Measurements from ENCODE around the gene NISCH. TPM values are rescaled to one million over a fixed set of nuclear protein-coding genes. Genes with fewer than 3 reads are reported as not detected.

The NISCH gene
- polyA plus RNA-seq, 1 donor (not counting 4 experiments of a cell fraction or from before 2014, with no cell fraction given), result 48.1 TPM

DNA sequence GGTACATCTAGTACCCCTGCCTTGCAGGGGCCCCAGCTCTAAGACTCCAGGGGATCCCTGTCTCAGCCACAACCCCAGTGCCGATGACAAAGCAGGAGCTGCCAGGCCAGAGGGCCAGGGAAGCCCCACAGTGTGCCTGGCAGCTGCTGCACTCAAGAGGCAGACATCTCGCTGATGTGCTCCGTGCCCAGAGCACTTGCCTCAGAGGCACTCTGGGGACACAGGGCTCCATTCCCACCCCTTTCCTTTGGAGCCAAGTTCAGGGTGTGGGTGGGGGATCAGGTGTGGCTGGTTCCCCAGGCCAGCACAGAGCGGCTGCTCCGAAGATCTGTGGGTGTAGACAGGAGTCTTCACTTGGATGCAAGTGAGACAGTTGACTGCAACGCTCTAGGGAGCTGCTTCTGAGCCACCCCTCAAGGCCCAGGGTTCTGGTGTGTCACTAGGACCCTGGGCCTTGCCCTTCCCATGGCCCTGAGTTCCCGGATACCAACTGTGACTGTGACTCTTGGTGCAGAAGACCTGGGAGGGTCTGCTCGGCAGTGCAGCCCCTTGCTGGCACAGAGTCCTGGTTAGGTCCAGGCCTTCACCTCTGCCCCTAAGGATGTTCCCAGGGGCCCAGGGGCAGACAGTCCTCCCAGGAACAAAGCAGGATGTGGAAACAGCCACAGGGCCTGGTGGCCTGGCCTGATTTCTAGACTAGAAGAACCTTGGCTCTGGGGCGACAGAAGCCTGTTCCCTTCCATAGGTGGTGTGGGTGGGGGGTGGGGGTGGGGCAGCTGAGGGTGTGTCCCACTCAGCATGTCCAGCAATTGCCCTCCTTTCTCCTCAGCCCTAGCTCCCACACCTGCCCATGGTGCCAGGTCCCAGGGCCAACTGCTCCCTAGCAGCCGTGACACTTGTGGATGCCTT lies 75.8 kb downstream of the NISCH start:
- H3K27ac ChIP-seq (ENCODE audit: control insufficient read depth, insufficient read depth, low read length), result no peak overlapping the region
- peaks cover 8 to 15% of the 10 kb centered on the region in 2 experiments for H3K36me3 ChIP-seq (ENCODE audit: control insufficient read depth in 2 of 2, extremely low read depth in 1 of 2, insufficient read depth in 2 of 2, low read length in 2 of 2)
- dilution Hi-C loops (cut with MboI; ENCODE audit: extremely low pct_ligation_motif_present, low sequenced_read_pairs), result no loop called here
- H3K9me1 ChIP-seq (ENCODE audit: control insufficient read depth, extremely low read depth, insufficient read depth, low read length), result no peaks in the 10 kb centered on the region
- no peak for FAIRE-seq
- H4K20me1 ChIP-seq (ENCODE audit: control insufficient read depth, extremely low read depth, insufficient read depth, low read length), result no peaks in the 10 kb centered on the region
- no peak overlapping the region for H2AFZ ChIP-seq (ENCODE audit: control insufficient read depth, low read length)
- TF ChIP-seq, protein P1, sequence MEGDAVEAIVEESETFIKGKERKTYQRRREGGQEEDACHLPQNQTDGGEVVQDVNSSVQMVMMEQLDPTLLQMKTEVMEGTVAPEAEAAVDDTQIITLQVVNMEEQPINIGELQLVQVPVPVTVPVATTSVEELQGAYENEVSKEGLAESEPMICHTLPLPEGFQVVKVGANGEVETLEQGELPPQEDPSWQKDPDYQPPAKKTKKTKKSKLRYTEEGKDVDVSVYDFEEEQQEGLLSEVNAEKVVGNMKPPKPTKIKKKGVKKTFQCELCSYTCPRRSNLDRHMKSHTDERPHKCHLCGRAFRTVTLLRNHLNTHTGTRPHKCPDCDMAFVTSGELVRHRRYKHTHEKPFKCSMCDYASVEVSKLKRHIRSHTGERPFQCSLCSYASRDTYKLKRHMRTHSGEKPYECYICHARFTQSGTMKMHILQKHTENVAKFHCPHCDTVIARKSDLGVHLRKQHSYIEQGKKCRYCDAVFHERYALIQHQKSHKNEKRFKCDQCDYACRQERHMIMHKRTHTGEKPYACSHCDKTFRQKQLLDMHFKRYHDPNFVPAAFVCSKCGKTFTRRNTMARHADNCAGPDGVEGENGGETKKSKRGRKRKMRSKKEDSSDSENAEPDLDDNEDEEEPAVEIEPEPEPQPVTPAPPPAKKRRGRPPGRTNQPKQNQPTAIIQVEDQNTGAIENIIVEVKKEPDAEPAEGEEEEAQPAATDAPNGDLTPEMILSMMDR (optimal IDR thresholded peaks at IDR 0.05 in 1 of 3, IDR thresholded peaks at IDR 0.05 in 1 of 3, conservative IDR thresholded peaks at IDR 0.05 in 1 of 3; ENCODE audit: extremely low read depth in 1 of 3, insufficient read depth in 2 of 3, low read length in 3 of 3), result no peak
- TF ChIP-seq EZH2 (IDR thresholded peaks at IDR 0.05; ENCODE audit: low read length), result no peak
- no peak for DNase-seq (ENCODE audit: low read depth, low spot score)
- no peaks in the 10 kb centered on the region for H3K27me3 ChIP-seq (ENCODE audit: control insufficient read depth, extremely low read depth, insufficient read depth, low read length)
- H3K4me3 ChIP-seq (ENCODE audit: control insufficient read depth in 2 of 3, extremely low read depth in 1 of 3, insufficient read depth in 2 of 3, low read depth in 1 of 3, low read length in 3 of 3), result no peak overlapping the region
- no peak overlapping the region for H3K9ac ChIP-seq (ENCODE audit: control insufficient read depth, extremely low read depth, insufficient read depth, low read length)
- peaks cover 11% of the 10 kb centered on the region for H3K79me2 ChIP-seq (ENCODE audit: control insufficient read depth, insufficient read depth, low read length)
- H3K9me3 ChIP-seq (ENCODE audit: control insufficient read depth, low read depth, low read length), result no peaks in the 10 kb centered on the region
- H3K4me2 ChIP-seq (ENCODE audit: control insufficient read depth, extremely low read depth, insufficient read depth, low read depth, low read length), result no peak overlapping the region
- peaks cover 33% of the 10 kb centered on the region for H3K4me1 ChIP-seq (ENCODE audit: control insufficient read depth, extremely low read depth, insufficient read depth, low read length)

DNA sequence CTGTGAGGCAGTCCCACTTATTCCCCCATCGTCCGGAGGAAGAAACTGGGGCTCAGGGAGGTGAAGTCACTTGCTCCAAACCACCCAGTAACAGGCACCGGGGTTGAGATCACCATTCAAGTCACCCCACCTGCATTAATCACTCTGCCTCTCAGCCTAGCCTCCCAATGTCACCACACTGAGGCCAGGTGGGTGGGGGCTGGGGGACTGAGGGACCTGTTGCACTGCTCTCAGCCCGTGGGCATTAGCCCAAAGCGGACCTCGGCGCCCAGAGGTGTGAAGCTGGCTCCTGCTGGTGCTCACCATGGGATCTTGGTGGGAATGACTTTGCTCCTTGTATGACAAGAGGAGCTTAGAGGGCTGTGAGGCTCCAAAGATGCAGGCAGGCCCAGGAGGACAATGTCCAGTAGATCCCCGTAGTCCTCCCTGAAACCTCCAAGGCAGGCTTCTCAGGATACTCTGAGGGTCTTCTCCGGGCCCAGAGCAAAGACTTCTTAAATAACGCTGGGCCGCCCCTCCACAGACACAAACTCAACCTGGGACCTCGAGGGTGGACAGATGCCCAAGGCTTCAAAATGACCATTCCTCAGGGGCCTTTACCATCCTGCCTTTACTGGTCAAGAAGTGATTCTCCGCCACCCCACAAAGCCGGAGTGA lies 76.6 kb downstream of the NISCH start:
- FAIRE-seq (no peak), DNase-seq (ENCODE audit: low read depth, low spot score) (no peak)
- H2AFZ ChIP-seq (ENCODE audit: control insufficient read depth, low read length), result no peak overlapping the region
- H3K27ac ChIP-seq (ENCODE audit: control insufficient read depth, insufficient read depth, low read length), result no peak overlapping the region
- no peaks in the 10 kb centered on the region for H3K9me1 ChIP-seq (ENCODE audit: control insufficient read depth, extremely low read depth, insufficient read depth, low read length)
- no peak for TF ChIP-seq EZH2 (IDR thresholded peaks at IDR 0.05; ENCODE audit: low read length)
- TF ChIP-seq, protein P1 (optimal IDR thresholded peaks at IDR 0.05 in 1 of 3, IDR thresholded peaks at IDR 0.05 in 1 of 3, conservative IDR thresholded peaks at IDR 0.05 in 1 of 3; ENCODE audit: extremely low read depth in 1 of 3, insufficient read depth in 2 of 3, low read length in 3 of 3), result no peak
- H3K9me3 ChIP-seq (ENCODE audit: control insufficient read depth, low read depth, low read length), result no peaks in the 10 kb centered on the region
- H3K9ac ChIP-seq (ENCODE audit: control insufficient read depth, extremely low read depth, insufficient read depth, low read length), result no peak overlapping the region
- H3K79me2 ChIP-seq (ENCODE audit: control insufficient read depth, insufficient read depth, low read length), result peaks cover 15% of the 10 kb centered on the region
- dilution Hi-C loops (cut with MboI; ENCODE audit: extremely low pct_ligation_motif_present, low sequenced_read_pairs), result no loop called here
- H3K4me1 ChIP-seq (ENCODE audit: control insufficient read depth, extremely low read depth, insufficient read depth, low read length), result peaks cover 29% of the 10 kb centered on the region
- no peak overlapping the region for H3K4me3 ChIP-seq (ENCODE audit: control insufficient read depth in 2 of 3, extremely low read depth in 1 of 3, insufficient read depth in 2 of 3, low read depth in 1 of 3, low read length in 3 of 3)
- no peaks in the 10 kb centered on the region for H4K20me1 ChIP-seq (ENCODE audit: control insufficient read depth, extremely low read depth, insufficient read depth, low read length)
- peak overlapping the region; percentile 80 for H3K4me2 ChIP-seq (ENCODE audit: control insufficient read depth, extremely low read depth, insufficient read depth, low read depth, low read length)
- H3K27me3 ChIP-seq (ENCODE audit: control insufficient read depth, extremely low read depth, insufficient read depth, low read length), result no peaks in the 10 kb centered on the region
- H3K36me3 ChIP-seq (ENCODE audit: control insufficient read depth in 2 of 2, extremely low read depth in 1 of 2, insufficient read depth in 2 of 2, low read length in 2 of 2), result peaks cover 6 to 15% of the 10 kb centered on the region in 2 experiments
